Neural progenitor cell (in vitro differentiated cells): Measurements from ENCODE around the gene HPGD. TPM values are rescaled to one million over a fixed set of nuclear protein-coding genes. Genes with fewer than 3 reads are reported as not detected.

Experiments used
- DNase-seq: peaks from one replicate; pipeline ENCODE4 v3.0.0-alpha.2; 2016; ENCODE audit warnings: low spot score
- H2AFZ ChIP-seq: fragments of 200-600 bp; sonication (generic); replicated peaks from 2 replicates; pipeline ENCODE4 v1.6.1; 2016; ENCODE audit warnings: antibody characterized with exemption
- H3F3A ChIP-seq: fragments of 200-600 bp; sonication (generic); 2 replicates; pipeline ENCODE4 v1.6.1; 2016; ENCODE audit warnings: antibody characterized with exemption, low read depth
- H3K27ac ChIP-seq: fragments of 200-600 bp; sonication (generic); 2 replicates; pipeline ENCODE4 v1.5.1; 2016; ENCODE audit warnings: mild to moderate bottlenecking
- H3K27me3 ChIP-seq: fragments of 200-600 bp; sonication (generic); 2 replicates; pipeline ENCODE4 v1.6.1; 2016; ENCODE audit warnings: mild to moderate bottlenecking, moderate library complexity
- H3K36me3 ChIP-seq: fragments of 200-600 bp; sonication (generic); 2 replicates; pipeline ENCODE4 v1.5.1; 2016
- H3K4me1 ChIP-seq: fragments of 200-600 bp; sonication (generic); 2 replicates; pipeline ENCODE4 v1.6.1; 2016; ENCODE audit warnings: mixed run types
- H3K4me2 ChIP-seq: fragments of 200-600 bp; sonication (generic); 2 replicates; pipeline ENCODE4 v1.6.1; 2016
- H3K4me3 ChIP-seq: fragments of 200-600 bp; sonication (generic); 2 replicates; pipeline ENCODE4 v1.5.1; 2016
- H3K79me2 ChIP-seq: fragments of 200-600 bp; sonication (generic); 2 replicates; pipeline ENCODE4 v1.6.1; 2016; ENCODE audit warnings: low read depth
- H3K9ac ChIP-seq: fragments of 200-600 bp; sonication (generic); 2 replicates; pipeline ENCODE4 v1.6.1; 2016
- H3K9me3 ChIP-seq: fragments of 200-600 bp; sonication (generic); 2 replicates; pipeline ENCODE4 v1.5.1; 2016; ENCODE audit warnings: low read depth
- H4K20me1 ChIP-seq: fragments of 200-600 bp; sonication (generic); 2 replicates; pipeline ENCODE4 v1.6.1; 2016; ENCODE audit warnings: low read depth
- H3K27ac Mint-ChIP-seq: 3 replicates; pipeline ENCODE4 v1.8.0; 2021; ENCODE audit warnings: mixed read lengths
- H3K27me3 Mint-ChIP-seq: 2 replicates; pipeline ENCODE4 v1.8.0; 2022; ENCODE audit warnings: low read depth, mild to moderate bottlenecking, inconsistent platforms, moderate library complexity, mixed read lengths; ENCODE audit not compliant: insufficient read depth
- H3K36me3 Mint-ChIP-seq: 3 replicates; pipeline ENCODE4 v1.8.0; 2021; ENCODE audit warnings: mixed read lengths
- H3K4me1 Mint-ChIP-seq: 3 replicates; pipeline ENCODE4 v1.8.0; 2021; ENCODE audit warnings: mixed read lengths
- H3K4me3 Mint-ChIP-seq: 3 replicates; pipeline ENCODE4 v1.8.0; 2021; ENCODE audit warnings: mild to moderate bottlenecking, moderate library complexity, mixed read lengths
- H3K9me3 Mint-ChIP-seq: 3 replicates; pipeline ENCODE4 v1.8.0; 2020; ENCODE audit warnings: mixed read lengths
- CTCF ChIP-seq: fragments of 200-600 bp; sonication (generic); IDR thresholded peaks from 2 replicates; pipeline ENCODE4 v1.5.1; 2017; ENCODE audit warnings: antibody characterized with exemption, mild to moderate bottlenecking
- EZH2 ChIP-seq: fragments of 200-600 bp; sonication (generic); IDR thresholded peaks from 2 replicates; pipeline ENCODE4 v1.6.1; 2017; ENCODE audit warnings: antibody characterized with exemption, mild to moderate bottlenecking, moderate library complexity
- EZH2phosphoT487 ChIP-seq: fragments of 200-600 bp; sonication (generic); IDR thresholded peaks from 2 replicates; pipeline ENCODE4 v1.6.1; 2017; ENCODE audit warnings: antibody characterized with exemption
- total RNA-seq: library from RNA; depleted of rRNA; stranded (reverse); fragments of >200 nt; gene quantifications from 2 replicates; pipeline ENCODE4 v1.2.3, GENCODE V29; 2015; ENCODE audit warnings: low replicate concordance

The HPGD gene
- total RNA-seq, 1 donor from 2014 or later: not detected

- no peaks in the 10 kb centered on the region for H3F3A ChIP-seq
- H3K4me3 Mint-ChIP-seq: no peak overlapping the region
- H3K36me3 Mint-ChIP-seq: no peaks in the 10 kb centered on the region
- H3K36me3 ChIP-seq: no peaks in the 10 kb centered on the region
- H2AFZ ChIP-seq: no peak overlapping the region
- H3K4me1 ChIP-seq: no peaks in the 10 kb centered on the region
- H3K27me3 Mint-ChIP-seq: no peaks in the 10 kb centered on the region
- H3K4me3 ChIP-seq: no peak overlapping the region
- TF ChIP-seq EZH2phosphoT487 (no peak), CTCF (no peak), EZH2 (no peak)
- H3K27me3 ChIP-seq: no peaks in the 10 kb centered on the region
- no peaks in the 10 kb centered on the region for H4K20me1 ChIP-seq
- H3K9me3 ChIP-seq: no peaks in the 10 kb centered on the region
- no peak overlapping the region for H3K27ac Mint-ChIP-seq
- no peak overlapping the region for H3K9ac ChIP-seq
- H3K79me2 ChIP-seq: no peaks in the 10 kb centered on the region
- H3K4me2 ChIP-seq: no peak overlapping the region
- no peaks in the 10 kb centered on the region for H3K4me1 Mint-ChIP-seq
- H3K27ac ChIP-seq: no peak overlapping the region
- no peaks in the 10 kb centered on the region for H3K9me3 Mint-ChIP-seq
- peak; percentile 4 for DNase-seq
These were observed 28.3 kb upstream of the HPGD start for GRCh38 chr4:174550541-174550940.

- Histone ChIP-seq H3K27ac (no peak overlapping the region), H4K20me1 (no peaks in the 10 kb centered on the region), H2AFZ (no peak overlapping the region), H3K79me2 (no peaks in the 10 kb centered on the region), H3K9ac (no peak overlapping the region), H3K4me1 (no peaks in the 10 kb centered on the region), H3K4me2 (no peak overlapping the region), H3F3A (no peaks in the 10 kb centered on the region), H3K4me3 (no peak overlapping the region), H3K27me3 (no peaks in the 10 kb centered on the region), H3K9me3 (no peaks in the 10 kb centered on the region), H3K36me3 (no peaks in the 10 kb centered on the region)
- H3K27me3 Mint-ChIP-seq: no peaks in the 10 kb centered on the region
- no peaks in the 10 kb centered on the region for H3K9me3 Mint-ChIP-seq
- H3K4me1 Mint-ChIP-seq: no peaks in the 10 kb centered on the region
- no peaks in the 10 kb centered on the region for H3K36me3 Mint-ChIP-seq
- no peak overlapping the region for H3K4me3 Mint-ChIP-seq
- TF ChIP-seq EZH2: no peak
- no peak for TF ChIP-seq CTCF
- TF ChIP-seq EZH2phosphoT487: no peak
- DNase-seq: no peak
- no peak overlapping the region for H3K27ac Mint-ChIP-seq
These were observed 27.4 kb upstream of the HPGD start for GRCh38 chr4:174549721-174550120.

DNA sequence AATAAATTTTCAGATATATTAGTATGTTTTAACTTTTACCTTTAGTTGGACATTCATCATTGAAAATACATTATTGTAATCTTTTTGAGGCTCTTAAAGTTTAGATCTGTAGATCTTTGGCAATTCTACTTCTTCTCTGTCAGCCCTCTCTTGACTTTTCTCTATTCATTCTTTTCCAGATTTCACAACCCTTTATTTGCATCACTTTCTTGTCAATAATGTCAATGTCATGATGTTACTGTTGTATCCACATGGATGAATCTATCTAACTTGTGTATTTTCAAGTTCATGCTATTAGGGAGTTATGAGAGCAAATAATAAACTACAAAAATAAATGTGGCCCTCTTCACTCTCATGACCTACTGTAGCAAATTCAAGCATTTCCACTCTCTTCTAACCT, 23.0 kb upstream of the HPGD start:
- no peak overlapping the region for H2AFZ ChIP-seq
- H3K9me3 ChIP-seq: no peaks in the 10 kb centered on the region
- no peak overlapping the region for H3K4me3 ChIP-seq
- Mint-ChIP-seq H3K9me3 (no peaks in the 10 kb centered on the region), H3K36me3 (no peaks in the 10 kb centered on the region), H3K27me3 (no peaks in the 10 kb centered on the region), H3K27ac (no peak overlapping the region), H3K4me1 (no peaks in the 10 kb centered on the region), H3K4me3 (no peak overlapping the region)
- H4K20me1 ChIP-seq: no peaks in the 10 kb centered on the region
- H3K27me3 ChIP-seq: no peaks in the 10 kb centered on the region
- no peaks in the 10 kb centered on the region for H3K79me2 ChIP-seq
- no peak overlapping the region for H3K9ac ChIP-seq
- no peak overlapping the region for H3K27ac ChIP-seq
- DNase-seq: no peak
- H3F3A ChIP-seq: no peaks in the 10 kb centered on the region
- no peak overlapping the region for H3K4me2 ChIP-seq
- no peaks in the 10 kb centered on the region for H3K4me1 ChIP-seq
- H3K36me3 ChIP-seq: no peaks in the 10 kb centered on the region
- TF ChIP-seq EZH2 (no peak), EZH2phosphoT487 (no peak), CTCF (no peak)

DNA sequence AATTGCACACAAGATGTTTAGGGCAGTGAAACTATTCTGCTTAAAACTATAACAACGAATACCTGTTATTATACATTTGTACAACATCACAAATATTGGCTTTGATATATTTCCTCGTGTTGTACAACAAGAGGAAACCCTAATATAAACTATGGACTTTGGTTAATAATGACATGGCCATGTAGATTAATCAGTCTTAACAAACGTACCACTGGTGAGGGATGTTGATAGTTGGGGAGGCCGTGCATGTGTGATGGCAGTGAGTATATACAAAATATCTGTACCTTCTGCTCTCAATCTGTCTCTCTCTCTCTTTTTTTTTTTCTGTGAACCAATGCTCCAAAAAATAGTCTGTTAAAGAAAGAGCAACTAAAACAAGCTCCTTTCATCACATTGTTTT, 22.2 kb upstream of the HPGD start:
- Histone ChIP-seq H3K36me3 (no peaks in the 10 kb centered on the region), H3K4me2 (no peak overlapping the region), H3K27ac (no peak overlapping the region), H3K4me3 (no peak overlapping the region), H3K9ac (no peak overlapping the region), H3K4me1 (no peaks in the 10 kb centered on the region), H2AFZ (no peak overlapping the region), H3F3A (no peaks in the 10 kb centered on the region), H3K27me3 (no peaks in the 10 kb centered on the region), H3K79me2 (no peaks in the 10 kb centered on the region), H3K9me3 (no peaks in the 10 kb centered on the region), H4K20me1 (no peaks in the 10 kb centered on the region)
- no peaks in the 10 kb centered on the region for H3K9me3 Mint-ChIP-seq
- H3K4me3 Mint-ChIP-seq: no peak overlapping the region
- TF ChIP-seq CTCF: no peak
- TF ChIP-seq EZH2phosphoT487: no peak
- TF ChIP-seq EZH2: no peak
- H3K27me3 Mint-ChIP-seq: no peaks in the 10 kb centered on the region
- H3K27ac Mint-ChIP-seq: no peak overlapping the region
- H3K4me1 Mint-ChIP-seq: no peaks in the 10 kb centered on the region
- H3K36me3 Mint-ChIP-seq: no peaks in the 10 kb centered on the region
- DNase-seq: no peak
